Activated CD4-positive, alpha-beta T cell treated with anti-CD3 and anti-CD28 coated beads, Interleukin-2, Interleukin-6, amounts not matched to agents 100 ng/mL and 50 ng/mL, durations not matched to agents 16 hours and 8 hours (primary cell): Measurements from ENCODE around the gene PPP4R2.

Source experiments
- DNase-seq: peaks from one replicate; pipeline ENCODE4 v3.0.0-alpha.2; 2020

The PPP4R2 gene

GRCh38 chr3:73071952-73072351, 75.3 kb downstream of the PPP4R2 start:
- DNase-seq = no peak

DNA sequence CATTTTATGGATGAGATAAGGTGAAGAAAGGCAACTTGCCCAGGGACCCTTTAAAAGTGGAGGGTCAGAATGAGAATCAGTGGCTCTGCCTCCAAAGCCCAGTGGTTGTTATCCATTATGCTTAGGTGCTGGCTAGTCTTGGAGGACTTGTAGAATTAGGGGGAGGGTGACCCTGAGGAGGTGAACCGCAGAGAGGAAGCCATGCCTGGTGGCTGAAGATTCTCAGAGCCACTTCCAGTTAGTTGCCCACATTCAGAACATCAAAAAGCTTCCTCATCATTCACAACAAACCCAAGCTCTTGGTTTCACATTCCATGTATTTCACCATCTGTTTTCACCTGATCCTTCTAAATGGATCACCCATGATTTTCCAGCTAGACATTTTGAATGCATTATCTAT, 76.0 kb downstream of the PPP4R2 start:
- no peak for DNase-seq

GRCh38 chr3:73073091-73073707, 76.6 kb downstream of the PPP4R2 start:
- no peak for DNase-seq

DNA sequence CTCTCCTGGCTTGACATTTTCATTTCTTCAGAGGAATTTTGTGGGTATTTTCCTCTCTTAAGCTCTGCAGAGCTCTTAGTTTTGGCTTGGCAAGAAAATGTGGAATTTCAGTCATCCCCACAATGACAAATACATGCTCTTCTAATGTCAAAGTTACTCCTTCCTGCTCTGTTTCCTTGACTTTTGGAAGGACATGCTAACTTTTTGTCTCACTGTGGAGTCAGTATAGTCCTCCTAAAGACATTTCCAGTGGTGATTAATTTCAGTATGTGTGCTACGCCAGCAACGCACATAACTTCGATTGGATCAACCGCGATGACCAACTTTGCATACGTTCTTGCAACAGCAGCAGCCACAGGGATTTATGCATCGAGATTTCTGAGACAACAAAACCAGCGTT, 78.2 kb downstream of the PPP4R2 start:
- no peak for DNase-seq

GRCh38 chr3:73080216-73080966, 83.8 kb downstream of the PPP4R2 start:
- peak; percentile 24 for DNase-seq

GRCh38 chr3:73081140-73081539, 84.5 kb downstream of the PPP4R2 start:
- no peak for DNase-seq

GRCh38 chr3:73084170-73084569, 87.6 kb downstream of the PPP4R2 start:
- DNase-seq = no peak

GRCh38 chr3:73086071-73086494, 89.5 kb downstream of the PPP4R2 start:
- DNase-seq = peak; percentile 64

DNA sequence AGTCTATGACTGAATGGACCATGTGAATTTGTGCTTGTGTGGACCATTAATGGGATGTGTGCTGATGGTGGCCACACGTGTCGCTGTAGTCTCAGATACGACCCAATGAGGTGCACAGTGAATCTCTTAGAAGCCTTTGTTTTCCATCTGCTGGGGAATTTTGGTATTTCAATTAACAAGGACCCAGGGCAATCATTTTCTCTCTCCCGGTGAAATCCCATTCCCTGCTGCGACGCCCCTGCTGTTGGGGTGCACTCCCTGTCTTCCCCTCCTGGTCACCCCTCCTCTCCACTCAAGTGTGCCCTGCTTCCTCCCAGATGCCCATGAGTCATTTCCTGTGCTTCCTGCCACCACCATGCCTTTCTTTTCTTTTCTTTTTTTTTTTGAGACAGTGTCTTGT, 97.5 kb downstream of the PPP4R2 start:
- no peak for DNase-seq

DNA sequence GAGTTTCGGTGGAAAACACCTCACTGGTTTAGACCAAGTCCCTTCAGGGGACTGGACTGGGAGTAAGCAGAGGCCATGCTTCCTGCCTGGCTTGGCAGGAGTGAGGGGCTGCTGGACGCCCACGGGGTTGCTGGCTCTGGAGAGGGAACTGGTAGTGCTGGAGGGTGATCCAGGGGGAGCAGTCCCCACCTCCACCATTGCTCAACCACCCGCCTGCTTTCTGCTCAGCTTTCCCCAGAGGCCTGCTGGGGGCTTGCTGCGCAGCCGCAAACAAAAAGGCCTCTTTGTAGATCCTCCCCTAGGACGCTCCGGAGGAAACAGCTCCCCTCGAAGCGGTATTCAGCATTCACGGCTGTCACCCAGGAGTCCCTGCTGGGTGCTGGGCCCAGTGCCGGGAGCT, 98.3 kb downstream of the PPP4R2 start:
- no peak for DNase-seq

DNA sequence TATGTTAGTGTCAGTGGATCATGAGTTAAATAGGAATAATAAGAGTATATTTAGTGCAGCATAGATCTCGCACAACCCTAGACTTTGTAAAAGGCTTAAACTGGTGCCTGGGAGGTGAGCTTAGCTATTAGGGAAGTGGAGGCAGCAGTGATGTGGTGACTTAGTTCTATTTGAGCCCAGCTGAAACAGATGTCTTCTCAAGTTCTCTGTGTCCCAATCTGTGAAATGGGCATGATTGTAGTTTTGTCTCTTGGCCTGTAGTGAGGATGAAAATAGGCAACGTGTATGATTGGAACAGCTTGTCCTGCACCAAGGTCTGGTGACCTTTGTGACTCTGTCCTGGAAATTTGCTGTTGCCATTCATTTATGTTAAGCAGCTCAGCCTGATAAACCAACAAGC, 99.6 kb downstream of the PPP4R2 start:
- no peak for DNase-seq

DNA sequence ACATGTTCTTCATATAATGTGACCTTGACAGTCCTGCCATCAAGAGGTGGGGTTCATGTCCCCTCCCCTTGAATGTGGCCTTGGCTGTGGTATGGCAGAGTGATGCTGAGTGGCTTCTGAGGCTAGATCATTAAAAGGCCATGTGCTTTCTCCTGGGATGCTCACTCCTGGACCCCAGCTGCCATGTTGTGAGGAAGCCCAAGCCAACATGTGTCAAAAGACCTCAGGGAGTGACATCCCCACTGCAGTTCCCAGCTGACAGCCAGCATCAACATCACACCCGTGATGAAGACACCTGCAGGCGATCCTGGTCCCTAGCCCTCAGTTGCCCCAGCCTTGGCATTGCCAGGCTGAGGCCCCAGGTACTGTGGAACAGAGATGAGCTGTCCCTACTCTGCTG, 101.4 kb downstream of the PPP4R2 start:
- DNase-seq = no peak

DNA sequence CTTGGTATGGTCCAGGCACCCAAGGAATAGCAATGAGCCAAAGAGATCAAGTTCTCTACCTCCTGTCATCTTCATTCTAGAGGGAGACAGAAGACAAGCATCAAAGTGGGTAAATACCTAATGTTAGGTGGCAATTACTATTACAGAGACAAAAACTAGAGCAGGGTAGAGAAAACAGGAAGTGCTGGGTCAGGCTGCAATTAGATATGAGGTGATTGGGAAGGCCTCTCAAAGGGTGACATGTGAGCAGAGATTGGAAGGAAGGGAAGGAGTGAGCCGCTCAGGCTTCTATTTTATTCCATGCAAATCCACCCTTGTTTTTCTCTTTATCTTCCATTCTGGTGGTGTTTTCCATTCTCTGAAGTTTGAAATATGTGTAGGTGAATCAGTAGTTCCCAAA, 102.3 kb downstream of the PPP4R2 start:
- DNase-seq = no peak

GRCh38 chr3:73100741-73101559, 104.3 kb downstream of the PPP4R2 start:
- peak; percentile 85 for DNase-seq

GRCh38 chr3:73101881-73102280, 105.3 kb downstream of the PPP4R2 start:
- no peak for DNase-seq

- no peak for DNase-seq
Measured at GRCh38 chr3:73107215-73107614, 110.6 kb downstream of the PPP4R2 start.

DNA sequence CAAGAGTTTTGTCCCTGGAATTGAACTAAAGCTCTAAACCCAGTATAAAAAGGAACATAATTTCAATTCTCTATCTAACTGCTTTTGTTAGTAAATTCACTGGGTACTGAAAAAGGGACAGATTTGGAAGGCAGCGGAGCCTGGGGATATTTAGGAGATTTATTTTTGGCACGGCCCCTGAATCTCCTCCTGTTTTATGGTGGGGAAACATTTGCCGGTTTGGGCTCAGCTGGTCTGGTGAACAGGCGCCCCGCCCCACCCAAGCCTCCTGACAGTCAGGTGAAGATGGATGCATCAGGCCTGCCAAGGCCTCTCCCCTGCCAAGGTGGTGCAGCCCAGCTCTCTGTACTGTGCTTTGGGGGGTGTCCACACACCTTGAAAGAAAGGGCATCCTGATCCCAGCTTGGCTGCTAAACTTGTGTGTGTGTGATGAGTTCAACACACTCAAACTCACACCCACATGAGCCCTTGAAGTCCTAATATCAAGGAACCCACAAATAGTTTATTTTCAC, 111.1 kb downstream of the PPP4R2 start:
- no peak for DNase-seq

- DNase-seq = no peak
Measured at GRCh38 chr3:73108750-73109149, 112.1 kb downstream of the PPP4R2 start.

DNA sequence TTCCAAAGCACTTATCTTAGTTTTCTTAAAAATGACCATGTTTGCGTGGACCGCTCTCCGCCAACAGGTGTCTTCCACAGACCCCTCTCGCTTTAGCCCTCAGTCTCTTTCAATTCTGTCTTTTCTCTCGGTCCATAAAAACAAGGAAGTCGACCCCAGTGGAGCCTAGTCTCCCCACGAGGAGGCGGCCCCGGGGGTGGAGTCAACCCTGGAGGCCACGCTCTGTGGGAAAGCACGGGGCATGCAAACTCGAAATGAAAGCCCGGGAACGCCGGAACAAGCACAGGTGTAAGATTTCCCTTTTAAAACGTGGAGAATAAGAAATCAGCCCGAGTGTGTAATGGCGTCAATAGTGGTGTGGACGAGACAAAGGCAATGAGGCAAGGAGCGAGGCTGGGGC, 113.9 kb downstream of the PPP4R2 start:
- no peak for DNase-seq

DNA sequence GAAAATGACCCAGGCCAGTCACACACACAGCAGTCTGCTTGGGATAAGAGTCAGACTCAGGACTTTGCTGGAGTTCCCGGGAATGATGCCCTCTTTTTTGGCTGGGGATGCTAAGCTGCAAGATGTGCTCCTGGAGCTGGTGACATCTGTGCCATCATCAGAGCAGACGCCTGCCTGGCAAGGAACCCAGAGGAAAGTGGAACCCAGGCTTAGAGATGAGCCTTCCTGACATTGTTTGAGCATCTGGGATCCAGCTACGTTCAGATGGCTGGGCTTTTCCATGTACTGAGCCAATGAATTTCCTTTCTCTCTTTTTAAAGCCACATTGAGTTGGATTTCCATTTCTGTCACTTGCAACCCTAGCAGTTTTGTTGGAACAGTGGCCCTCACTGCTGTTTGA, 118.1 kb downstream of the PPP4R2 start:
- DNase-seq = no peak

DNA sequence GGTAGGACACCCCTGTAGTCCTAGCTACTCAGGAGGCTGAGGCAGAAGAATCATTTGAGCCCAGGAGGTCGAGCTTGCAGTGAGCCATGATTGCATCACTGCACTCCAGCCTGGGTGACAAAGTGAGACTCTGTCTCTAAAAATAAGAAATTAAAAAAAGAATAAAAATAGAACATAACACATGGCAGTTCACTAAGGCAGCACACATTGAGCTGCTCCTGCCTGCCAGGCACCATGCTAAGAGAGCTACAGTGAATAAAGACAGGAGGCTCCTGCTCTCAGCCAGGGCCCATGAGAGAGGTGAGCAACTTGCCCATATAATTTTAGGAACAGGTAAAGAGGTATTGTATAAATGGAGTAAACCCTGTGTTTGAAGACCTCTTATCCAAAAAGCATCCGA, 119.2 kb downstream of the PPP4R2 start:
- DNase-seq = no peak
